ENCODE results near the gene SLC44A5. TPM values are rescaled to one million over a fixed set of nuclear protein-coding genes. Genes with fewer than 3 reads are reported as not detected.

Gene SLC44A5
- total RNA-seq, 4 donors from 2014 or later: 2.2 to 5.2 (median 3.3) TPM; not detected in 1

DNA sequence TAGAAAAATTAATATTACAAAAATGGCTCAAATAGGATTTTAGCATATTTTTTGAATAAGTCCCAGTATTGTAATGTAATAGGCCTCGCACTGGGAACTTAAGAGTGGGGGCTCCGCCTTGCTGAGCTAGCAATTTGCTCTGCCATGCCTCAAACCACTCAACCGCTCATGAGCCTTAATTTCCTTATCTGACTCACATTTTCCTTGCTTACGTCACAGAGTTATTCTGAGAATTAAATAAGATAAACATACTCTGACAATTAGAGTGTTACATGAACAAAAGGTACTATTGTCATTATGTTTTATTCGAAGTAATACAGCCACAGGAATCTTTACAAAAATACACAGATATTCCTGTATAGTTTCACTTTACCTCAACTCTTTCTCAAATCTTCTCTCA is 108.1 kb downstream of the SLC44A5 start:
- in situ Hi-C loops (cut with MboI; ENCODE audit: low pct_ligation_motif_present in 1 of 4, low pct_unique_long_range_greater_than_20kb in 1 of 4, low sequenced_read_pairs in 3 of 4): no loop called here
- H3K27ac ChIP-seq: no peak overlapping the region
- no peaks in the 10 kb centered on the region for H3K9me3 ChIP-seq
- H3K4me3 ChIP-seq: no peak overlapping the region
- WGBS, 2 donors (ENCODE audit: low coverage in 1 of 2): 61 to 67% methylated on average over 5 of the region's 5 CpGs
- no peaks in the 10 kb centered on the region for H3K4me1 ChIP-seq
- no peaks in the 10 kb centered on the region for H3K27me3 ChIP-seq
- intact Hi-C loops (cut with DNase I; ENCODE audit: low total_unique reads): no loop called here
- no peaks in the 10 kb centered on the region for H3K36me3 ChIP-seq
- no peak for DNase-seq
- TF ChIP-seq POLR2A (IDR thresholded peaks at IDR 0.05) (no peak), POLR2AphosphoS5 (IDR thresholded peaks at IDR 0.05) (no peak), EP300 (IDR thresholded peaks at IDR 0.05; ENCODE audit: low read depth) (no peak)
- TF ChIP-seq, protein P1, sequence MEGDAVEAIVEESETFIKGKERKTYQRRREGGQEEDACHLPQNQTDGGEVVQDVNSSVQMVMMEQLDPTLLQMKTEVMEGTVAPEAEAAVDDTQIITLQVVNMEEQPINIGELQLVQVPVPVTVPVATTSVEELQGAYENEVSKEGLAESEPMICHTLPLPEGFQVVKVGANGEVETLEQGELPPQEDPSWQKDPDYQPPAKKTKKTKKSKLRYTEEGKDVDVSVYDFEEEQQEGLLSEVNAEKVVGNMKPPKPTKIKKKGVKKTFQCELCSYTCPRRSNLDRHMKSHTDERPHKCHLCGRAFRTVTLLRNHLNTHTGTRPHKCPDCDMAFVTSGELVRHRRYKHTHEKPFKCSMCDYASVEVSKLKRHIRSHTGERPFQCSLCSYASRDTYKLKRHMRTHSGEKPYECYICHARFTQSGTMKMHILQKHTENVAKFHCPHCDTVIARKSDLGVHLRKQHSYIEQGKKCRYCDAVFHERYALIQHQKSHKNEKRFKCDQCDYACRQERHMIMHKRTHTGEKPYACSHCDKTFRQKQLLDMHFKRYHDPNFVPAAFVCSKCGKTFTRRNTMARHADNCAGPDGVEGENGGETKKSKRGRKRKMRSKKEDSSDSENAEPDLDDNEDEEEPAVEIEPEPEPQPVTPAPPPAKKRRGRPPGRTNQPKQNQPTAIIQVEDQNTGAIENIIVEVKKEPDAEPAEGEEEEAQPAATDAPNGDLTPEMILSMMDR (IDR thresholded peaks at IDR 0.05): no peak

DNA sequence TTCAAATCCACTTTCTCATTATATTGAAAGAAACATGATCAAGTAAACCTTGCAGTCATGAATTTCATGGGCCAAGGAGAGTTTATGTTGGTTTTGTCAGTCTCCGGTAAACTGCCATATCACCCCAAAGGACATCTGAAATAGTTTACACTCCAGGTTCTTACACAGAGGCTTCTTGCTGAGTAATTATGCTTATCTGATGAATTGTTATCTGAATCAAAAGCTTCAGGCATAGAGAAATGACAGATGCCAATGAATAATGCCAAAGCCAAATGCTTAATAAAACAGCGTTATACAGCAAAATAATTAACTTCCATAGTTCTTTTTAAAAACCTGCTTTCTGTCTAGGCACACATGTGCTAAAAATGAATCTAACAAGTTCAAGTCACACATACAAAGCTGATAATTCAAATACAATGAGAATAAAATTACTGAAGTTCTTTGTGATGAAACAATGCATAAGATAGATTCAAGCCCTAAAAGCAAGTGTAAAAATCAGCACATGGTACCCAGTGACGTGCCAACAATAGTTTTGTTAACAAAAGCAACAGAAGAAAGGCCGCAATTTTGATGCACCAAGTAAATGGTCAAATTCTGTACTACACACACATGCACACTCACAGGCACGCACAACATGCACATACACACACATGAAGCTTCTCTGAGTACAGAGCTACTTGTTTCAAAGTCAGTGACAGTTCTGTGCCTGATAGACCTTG is 109.2 kb downstream of the SLC44A5 start:
- intact Hi-C loops (cut with DNase I; ENCODE audit: low total_unique reads) (no loop called here), in situ Hi-C loops (cut with MboI; ENCODE audit: low pct_ligation_motif_present in 1 of 4, low pct_unique_long_range_greater_than_20kb in 1 of 4, low sequenced_read_pairs in 3 of 4) (no loop called here)
- H3K4me3 ChIP-seq: no peak overlapping the region
- WGBS, 2 donors (ENCODE audit: low coverage in 1 of 2): 77 to 88% methylated on average over 4 to 5 of the region's 5 CpGs
- no peaks in the 10 kb centered on the region for H3K27me3 ChIP-seq
- TF ChIP-seq POLR2A (IDR thresholded peaks at IDR 0.05): no peak
- no peak for TF ChIP-seq POLR2AphosphoS5 (IDR thresholded peaks at IDR 0.05)
- TF ChIP-seq, protein P1 (IDR thresholded peaks at IDR 0.05): no peak
- no peak for TF ChIP-seq EP300 (IDR thresholded peaks at IDR 0.05; ENCODE audit: low read depth)
- H3K27ac ChIP-seq: no peak overlapping the region
- H3K36me3 ChIP-seq: no peaks in the 10 kb centered on the region
- H3K9me3 ChIP-seq: no peaks in the 10 kb centered on the region
- no peaks in the 10 kb centered on the region for H3K4me1 ChIP-seq
- no peak for DNase-seq

DNA sequence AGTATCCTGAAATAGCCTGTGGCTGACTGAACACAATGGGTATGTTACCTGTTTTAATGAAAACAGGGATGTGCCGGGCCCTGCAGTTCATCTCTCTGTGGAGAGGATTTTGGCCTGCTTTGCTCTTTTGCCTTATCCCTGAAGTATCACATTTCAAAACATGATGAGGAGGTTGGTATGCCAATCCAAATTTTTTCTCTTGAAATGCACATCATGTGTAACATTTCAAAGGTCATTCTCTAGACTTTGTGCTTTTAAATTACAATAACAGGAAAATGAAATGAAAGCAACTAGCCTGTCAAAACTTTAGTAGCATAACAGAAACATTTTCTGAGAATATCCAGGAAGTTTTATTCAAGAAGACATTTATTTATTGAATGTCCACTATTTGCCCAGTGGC is 118.9 kb downstream of the SLC44A5 start:
- no peaks in the 10 kb centered on the region for H3K36me3 ChIP-seq
- no peak overlapping the region for H3K27ac ChIP-seq
- no peak overlapping the region for H3K4me3 ChIP-seq
- TF ChIP-seq EP300 (IDR thresholded peaks at IDR 0.05; ENCODE audit: low read depth) (no peak), POLR2AphosphoS5 (IDR thresholded peaks at IDR 0.05) (no peak), POLR2A (IDR thresholded peaks at IDR 0.05) (no peak)
- TF ChIP-seq, protein P1 (IDR thresholded peaks at IDR 0.05): no peak
- DNase-seq: no peak
- intact Hi-C loops (cut with DNase I; ENCODE audit: low total_unique reads): no loop called here
- 20 to 41% methylated on average over 1 of the region's 1 CpG for WGBS, 2 donors (ENCODE audit: low coverage in 1 of 2)
- no peaks in the 10 kb centered on the region for H3K9me3 ChIP-seq
- no peaks in the 10 kb centered on the region for H3K4me1 ChIP-seq
- no peaks in the 10 kb centered on the region for H3K27me3 ChIP-seq
- in situ Hi-C loops (cut with MboI; ENCODE audit: low pct_ligation_motif_present in 1 of 4, low pct_unique_long_range_greater_than_20kb in 1 of 4, low sequenced_read_pairs in 3 of 4): no loop called here

- H3K27me3 ChIP-seq: no peaks in the 10 kb centered on the region
- in situ Hi-C loops (cut with MboI; ENCODE audit: low pct_ligation_motif_present in 1 of 4, low pct_unique_long_range_greater_than_20kb in 1 of 4, low sequenced_read_pairs in 3 of 4): no loop called here
- H3K27ac ChIP-seq: no peak overlapping the region
- TF ChIP-seq POLR2AphosphoS5 (IDR thresholded peaks at IDR 0.05) (no peak), EP300 (IDR thresholded peaks at IDR 0.05; ENCODE audit: low read depth) (no peak), POLR2A (IDR thresholded peaks at IDR 0.05) (no peak)
- TF ChIP-seq, protein P1 (IDR thresholded peaks at IDR 0.05): no peak
- no peak for DNase-seq
- H3K9me3 ChIP-seq: no peaks in the 10 kb centered on the region
- intact Hi-C loops (cut with DNase I; ENCODE audit: low total_unique reads): no loop called here
- no peaks in the 10 kb centered on the region for H3K4me1 ChIP-seq
- no peak overlapping the region for H3K4me3 ChIP-seq
- no peaks in the 10 kb centered on the region for H3K36me3 ChIP-seq
- WGBS, 2 donors (ENCODE audit: low coverage in 1 of 2): 80 to 84% methylated on average over 4 of the region's 4 CpGs
Measured at GRCh38 chr1:75487399-75487798, 123.5 kb downstream of the SLC44A5 start.

Measured in transverse colon (tissue), 4 donors.